Lower leg skin (tissue), 4 donors: ENCODE data around the gene ZNF800. TPM values are rescaled to one million over a fixed set of nuclear protein-coding genes. Genes with fewer than 3 reads are reported as not detected.

Source experiments
- DNase-seq, 2 donors: peaks; one replicate each; pipeline ENCODE4 v3.0.0-alpha.2; 2019; ENCODE audit warnings: low spot score in 2 of 2
- H3K4me3 ChIP-seq: fragments of 200-600 bp; sonication (generic); 2 replicates; pipeline ENCODE4 v1.5.1; 2017; ENCODE audit warnings: mild to moderate bottlenecking, low read depth; ENCODE audit not compliant: poor library complexity, severe bottlenecking
- CTCF ChIP-seq, 3 donors: fragments of 450-650 bp; IDR thresholded peaks; one replicate each; pipeline ENCODE4 v1.5.1; 2016; ENCODE audit warnings: antibody characterized with exemption in 3 of 3, mild to moderate bottlenecking in 3 of 3, moderate library complexity in 2 of 3
- POLR2A ChIP-seq, 2 donors: fragments of 450-650 bp; IDR thresholded peaks; one replicate each; pipeline ENCODE4 v1.6.1; 2016 to 2017; ENCODE audit warnings: antibody characterized with exemption in 2 of 2, mild to moderate bottlenecking in 1 of 2, moderate library complexity in 1 of 2
- WGBS, 2 donors: methylation state at CpG; one replicate each; pipeline ENCODE4 v1.1.5; 2018; 5-methylcytosine and 5-hydroxymethylcytosine counted together
- intact Hi-C: fragments of 100-400 bp; cut with DNase I; formaldehyde crosslinking; loops from one replicate; pipeline ENCODE4 v1.15.0; 2023; ENCODE audit warnings: low total_unique reads
- total RNA-seq, 4 donors: library from RNA; depleted of rRNA; stranded (reverse); fragments of >200 nt; gene quantifications; one replicate each; pipeline ENCODE4 v1.1.0, GENCODE V29; 2016

ZNF800 gene
- total RNA-seq, 4 donors from 2014 or later: 43.3 to 60.9 (median 49.3) TPM

GRCh38 chr7:127378537-127378936, 14.0 kb downstream of the ZNF800 start:
- H3K4me3 ChIP-seq: no peak overlapping the region
- DNase-seq: no peak
- TF ChIP-seq CTCF (IDR thresholded peaks at IDR 0.05) (no peak), POLR2A (IDR thresholded peaks at IDR 0.05) (no peak)
- WGBS, 2 donors: 59 to 74% methylated on average over 1 of the region's 1 CpG
- intact Hi-C loops: no loop called here

- 31 to 50% methylated on average over 1 of the region's 1 CpG for WGBS, 2 donors
- TF ChIP-seq CTCF (IDR thresholded peaks at IDR 0.05) (no peak), POLR2A (IDR thresholded peaks at IDR 0.05) (no peak)
- no peak for DNase-seq
- intact Hi-C loops: no loop called here
- no peak overlapping the region for H3K4me3 ChIP-seq
These were observed 15.1 kb downstream of the ZNF800 start for GRCh38 chr7:127377425-127377824.

- intact Hi-C loops: no loop called here
- 95 to 100% methylated on average over 1 of the region's 1 CpG for WGBS, 2 donors
- TF ChIP-seq POLR2A (IDR thresholded peaks at IDR 0.05): no peak
- TF ChIP-seq CTCF (IDR thresholded peaks at IDR 0.05): no peak
- DNase-seq: no peak
- H3K4me3 ChIP-seq: no peak overlapping the region
These were observed 16.9 kb downstream of the ZNF800 start for GRCh38 chr7:127375631-127376030.

GRCh38 chr7:127367679-127368078, 24.8 kb downstream of the ZNF800 start:
- intact Hi-C loops: no loop called here
- WGBS, 2 donors: 94 to 98% methylated on average over 2 of the region's 2 CpGs
- no peak for DNase-seq
- no peak overlapping the region for H3K4me3 ChIP-seq
- TF ChIP-seq POLR2A (IDR thresholded peaks at IDR 0.05) (no peak), CTCF (IDR thresholded peaks at IDR 0.05) (no peak)

GRCh38 chr7:127366680-127367079, 25.8 kb downstream of the ZNF800 start:
- H3K4me3 ChIP-seq: no peak overlapping the region
- no peak for DNase-seq
- no peak for TF ChIP-seq CTCF (IDR thresholded peaks at IDR 0.05)
- TF ChIP-seq POLR2A (IDR thresholded peaks at IDR 0.05): no peak
- WGBS, 2 donors: 89 to 97% methylated on average over 2 of the region's 2 CpGs
- intact Hi-C loops: no loop called here

- no peak for DNase-seq
- no peak for TF ChIP-seq CTCF (IDR thresholded peaks at IDR 0.05)
- intact Hi-C loops: no loop called here
- no peak overlapping the region for H3K4me3 ChIP-seq
- 98 to 99% methylated on average over 2 of the region's 2 CpGs for WGBS, 2 donors
These were observed 26.6 kb downstream of the ZNF800 start for GRCh38 chr7:127365957-127366315.
